ENCODE results near the gene MEGF9. TPM values are rescaled to one million over a fixed set of nuclear protein-coding genes. Genes with fewer than 3 reads are reported as not detected.
"Not testable (repeated sequence)": the region's sequence is repeated elsewhere in the genome, so short reads cannot be mapped to it uniquely, and the experiment has no call there.

The MEGF9 gene
- total RNA-seq, 2 experiments from 2014 or later, result 3.8 to 3.9 TPM

DNA sequence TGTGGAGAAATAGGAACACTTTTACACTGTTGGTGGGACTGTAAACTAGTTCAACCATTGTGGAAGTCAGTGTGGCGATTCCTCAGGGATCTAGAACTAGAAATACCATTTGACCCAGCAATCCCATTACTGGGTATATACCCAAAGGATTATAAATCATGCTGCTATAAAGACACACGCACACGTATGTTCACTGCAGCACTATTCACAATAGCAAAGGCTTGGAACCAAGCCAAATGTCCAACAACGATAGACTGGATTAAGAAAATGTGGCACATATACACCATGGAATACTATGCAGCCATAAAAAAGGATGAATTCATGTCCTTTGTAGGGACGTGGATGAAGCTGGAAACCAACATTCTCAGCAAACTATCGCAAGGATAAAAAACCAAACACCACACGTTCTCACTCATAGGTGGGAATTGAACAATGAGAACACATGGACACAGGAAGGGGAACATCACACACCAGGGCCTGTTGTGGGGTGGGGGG is 162.0 kb downstream of the MEGF9 start:
- H3K9me3 Mint-ChIP-seq, H3K4me3 Mint-ChIP-seq, H3K27me3 Mint-ChIP-seq, DNase-seq, H3K4me1 Mint-ChIP-seq, H3K27ac Mint-ChIP-seq: not testable (repeated sequence)
- H3K36me3 Mint-ChIP-seq, result peaks cover 33% of the 10 kb centered on the region

Other genes starting within 250 kb of the MEGF9 start
- 10 to 100 TPM; 51.7 to 55.9 TPM for gene CDK5RAP2, start 134.3 kb downstream of the MEGF9 start, total RNA-seq
- 10 to 100 TPM; 71.4 to 72.5 TPM for gene FBXW2, start 78.9 kb upstream of the MEGF9 start, total RNA-seq
- gene PSMD5, start 128.5 kb upstream of the MEGF9 start, total RNA-seq, result 10 to 100 TPM; 69.0 to 69.3 TPM
- 100 to 1,000 TPM; 216 to 226 TPM for gene PHF19, start 162.7 kb upstream of the MEGF9 start, total RNA-seq
- 100 to 1,000 TPM; 169 to 170 TPM for gene TRAF1, start 212.3 kb upstream of the MEGF9 start, total RNA-seq

Data from activated naive CD8-positive, alpha-beta T cell treated with anti-CD3 and anti-CD28 coated beads for 36 hours (primary cell).